Measurements from ENCODE around the gene IL5. TPM values are rescaled to one million over a fixed set of nuclear protein-coding genes. Genes with fewer than 3 reads are reported as not detected.
"Not testable (repeated sequence)": the region's sequence is repeated elsewhere in the genome, so short reads cannot be mapped to it uniquely, and the experiment has no call there.

IL5 gene
- total and polyA plus RNA-seq, 11 donors, result not detected

DNA sequence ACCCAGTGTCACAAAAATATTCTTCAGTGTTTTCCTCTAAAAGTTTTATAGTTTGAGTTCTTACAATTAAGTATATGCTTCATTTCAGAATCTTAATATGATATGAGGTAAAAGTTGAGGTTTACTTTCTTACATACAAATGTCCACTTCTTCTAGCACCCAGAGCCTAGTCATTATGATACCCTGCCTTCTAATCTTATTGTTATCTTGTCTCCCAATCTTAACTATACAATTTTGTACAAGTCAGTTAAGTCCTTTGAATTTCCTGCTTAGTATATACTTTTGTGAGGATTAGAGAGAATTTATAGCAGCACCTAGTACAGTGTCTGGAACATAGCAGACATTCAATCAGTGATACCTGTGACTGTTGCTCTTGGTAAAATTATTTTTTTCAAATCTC, 42.7 kb upstream of the IL5 start:
- Histone ChIP-seq H3K9me3 (no peaks in the 10 kb centered on the region), H3K4me1 (no peaks in the 10 kb centered on the region), H3K36me3 (peaks cover 0 to 83% (median 76%) of the 10 kb centered on the region in 9 donors), H3K27ac (no peak overlapping the region), H3K27me3 (no peaks in the 10 kb centered on the region), H3K4me3 (no peak overlapping the region)
- no peak for ATAC-seq
- no peak for DNase-seq
- TF ChIP-seq CTCF (IDR thresholded peaks at IDR 0.05) (no peak), POLR2A (IDR thresholded peaks at IDR 0.05) (no peak)
- intact Hi-C loops (cut with DNase I), result no loop called here

DNA sequence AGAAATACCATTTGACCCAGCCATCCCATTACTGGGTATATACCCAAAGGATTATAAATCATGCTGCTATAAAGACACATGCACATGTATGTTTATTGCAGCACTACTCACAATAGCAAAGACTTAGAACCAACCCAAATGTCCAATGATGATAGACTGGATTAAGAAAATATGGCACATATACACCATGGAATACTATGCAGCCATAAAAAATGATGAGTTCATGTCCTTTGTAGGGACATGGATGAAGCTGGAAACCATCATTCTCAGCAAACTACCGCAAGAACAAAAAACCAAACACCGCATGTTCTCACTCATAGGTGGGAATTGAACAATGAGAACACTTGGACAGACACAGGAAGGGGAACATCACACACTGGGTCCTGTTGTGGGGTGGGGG, 41.2 kb upstream of the IL5 start:
- ATAC-seq; H3K4me1 ChIP-seq; H3K27ac ChIP-seq; H3K4me3 ChIP-seq; DNase-seq; H3K9me3 ChIP-seq; intact Hi-C loops (cut with DNase I); H3K27me3 ChIP-seq: not testable (repeated sequence)
- 90 to 100% (median 95%) methylated on average over 1 to 2 of the region's 2 CpGs for WGBS, 4 donors
- H3K36me3 ChIP-seq, result peaks cover 0 to 83% (median 76%) of the 10 kb centered on the region in 9 donors

DNA sequence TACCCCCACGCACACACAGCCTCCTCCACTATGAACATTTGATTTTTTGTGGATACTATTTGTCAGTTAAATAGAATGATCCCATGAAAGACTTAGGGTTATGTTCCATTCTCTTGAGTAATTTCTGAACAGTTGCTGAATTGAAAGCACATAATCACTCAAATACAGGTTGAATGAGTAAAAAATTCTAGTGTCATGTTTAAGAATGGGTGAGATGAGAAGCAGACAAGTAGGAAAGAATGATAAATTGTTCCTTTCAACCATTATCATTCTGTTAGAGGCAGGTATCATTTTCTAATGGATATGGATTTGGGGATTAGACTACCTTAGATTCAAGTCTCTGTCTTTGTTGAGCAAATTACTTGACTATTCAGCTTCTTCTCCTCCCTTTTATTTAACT, 32.8 kb upstream of the IL5 start:
- no peaks in the 10 kb centered on the region for H3K27me3 ChIP-seq
- H3K4me1 ChIP-seq, result no peaks in the 10 kb centered on the region
- peaks cover 0 to 71% (median 61%) of the 10 kb centered on the region in 9 donors for H3K36me3 ChIP-seq
- H3K27ac ChIP-seq, result no peak overlapping the region
- ATAC-seq (no peak), DNase-seq (no peak)
- H3K4me3 ChIP-seq, result no peak overlapping the region
- no peak for TF ChIP-seq POLR2A (IDR thresholded peaks at IDR 0.05)
- no peak for TF ChIP-seq CTCF (IDR thresholded peaks at IDR 0.05)
- H3K9me3 ChIP-seq, result no peaks in the 10 kb centered on the region
- 98 to 100% (median 98%) methylated on average over 1 of the region's 1 CpG for WGBS, 4 donors
- intact Hi-C loops (cut with DNase I), result no loop called here

DNA sequence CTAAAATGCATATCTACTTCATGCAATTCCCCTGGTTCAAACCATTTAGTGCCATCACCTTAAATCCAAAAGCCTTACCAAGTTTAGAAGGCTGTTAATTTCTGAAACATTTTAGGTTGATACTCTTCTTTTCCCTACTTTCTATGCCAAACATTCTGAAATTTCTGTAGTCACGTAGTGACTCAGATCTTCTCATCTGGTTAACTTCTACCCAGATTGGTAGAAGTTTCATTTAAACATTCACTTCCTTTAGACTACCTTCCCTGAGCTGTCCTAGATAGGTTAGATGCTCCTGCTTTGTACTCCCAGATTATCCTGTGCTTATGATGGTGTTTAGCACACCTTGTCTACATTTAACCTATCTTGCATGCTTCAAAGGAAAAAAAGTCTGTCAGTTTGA, 23.3 kb upstream of the IL5 start:
- H3K4me1 ChIP-seq, result no peaks in the 10 kb centered on the region
- ATAC-seq, result no peak
- H3K4me3 ChIP-seq, result no peak overlapping the region
- H3K27me3 ChIP-seq, result no peaks in the 10 kb centered on the region
- WGBS, 4 donors, result 92 to 100% (median 97%) methylated on average over 1 of the region's 1 CpG
- H3K36me3 ChIP-seq, result peaks cover 0 to 79% (median 16%) of the 10 kb centered on the region in 9 donors
- no peak for TF ChIP-seq POLR2A (IDR thresholded peaks at IDR 0.05)
- TF ChIP-seq CTCF (IDR thresholded peaks at IDR 0.05), result no peak
- no peak overlapping the region for H3K27ac ChIP-seq
- DNase-seq, result no peak
- H3K9me3 ChIP-seq, result peaks cover 0 to 20% (median 6%) of the 10 kb centered on the region in 12 donors
- intact Hi-C loops (cut with DNase I), result no loop called here

- H3K27me3 ChIP-seq; H3K27ac ChIP-seq; ATAC-seq; H3K4me1 ChIP-seq; DNase-seq; intact Hi-C loops (cut with DNase I); H3K4me3 ChIP-seq: not testable (repeated sequence)
- WGBS, 4 donors, result 95 to 100% (median 98%) methylated on average over 2 of the region's 2 CpGs
- peaks cover 0 to 20% (median 6%) of the 10 kb centered on the region in 12 donors for H3K9me3 ChIP-seq
- peaks cover 0 to 80% (median 26%) of the 10 kb centered on the region in 9 donors for H3K36me3 ChIP-seq
Observed at GRCh38 chr5:132564555-132564954, 21.2 kb upstream of the IL5 start.
